Measurements from ENCODE around the gene GRIN3B. TPM values are rescaled to one million over a fixed set of nuclear protein-coding genes. Genes with fewer than 3 reads are reported as not detected.

GRIN3B gene
- total and polyA plus RNA-seq, 10 of the 15 experiments (the other 5 are each of a cell fraction or from before 2014, with no cell fraction given), result 0.15 TPM; not detected in 9

- H3K36me3 ChIP-seq (ENCODE audit: control insufficient read depth in 2 of 2, insufficient read depth in 2 of 2, low read length in 1 of 2), result peaks cover 0 to 1% of the 10 kb centered on the region in 2 experiments; a peak in 1 of 4 replicates
- in situ Hi-C loops (cut with MboI), result no loop called here
- no peak for FAIRE-seq
- H2AFZ ChIP-seq (ENCODE audit: control insufficient read depth, low read depth, low read length), result no peak overlapping the region
- no peak for DNase-seq (ENCODE audit: low read depth, low spot score)
- no peak overlapping the region for H3K4me3 ChIP-seq
- no peak overlapping the region for H3K4me2 ChIP-seq (ENCODE audit: control insufficient read depth, insufficient read depth)
- WGBS (ENCODE audit: insufficient coverage, insufficient replicate concordance, low lambda C conversion rate, missing lambda C conversion rate), result 73% methylated on average over 23 of the region's 23 CpGs
- SMC1A ChIA-PET (ENCODE audit: uncharacterized antibody, unreplicated experiment), result no interaction called here
- RAD21 ChIA-PET (ENCODE audit: unreplicated experiment), result no interaction called here
- CTCF ChIA-PET, result no interaction called here
- no peak for TF ChIP-seq RELB (IDR thresholded peaks at IDR 0.05; ENCODE audit: low read depth)
- no peak for TF ChIP-seq CEBPZ (IDR thresholded peaks at IDR 0.05; ENCODE audit: low read depth, low read length)
- no peak for TF ChIP-seq HDGF (IDR thresholded peaks at IDR 0.05)
- TF ChIP-seq JUNB (IDR thresholded peaks at IDR 0.05), result no peak
- TF ChIP-seq HCFC1 (IDR thresholded peaks at IDR 0.05; ENCODE audit: low read length), result no peak
- TF ChIP-seq RBBP5 (conservative IDR thresholded peaks at IDR 0.05), result no peak
- TF ChIP-seq SRF (IDR thresholded peaks at IDR 0.05; ENCODE audit: low read depth in 2 of 2, low read length in 2 of 2), result no peak
- no peak for TF ChIP-seq E2F4 (IDR thresholded peaks at IDR 0.05; ENCODE audit: low read depth, low read length)
- no peak for TF ChIP-seq FOXM1 (IDR thresholded peaks at IDR 0.05; ENCODE audit: low read depth, low read length)
- TF ChIP-seq SMAD1 (IDR thresholded peaks at IDR 0.05; ENCODE audit: low read depth, partially characterized antibody), result no peak
- TF ChIP-seq ZNF207 (IDR thresholded peaks at IDR 0.05; ENCODE audit: borderline replicate concordance), result no peak
- no peak for TF ChIP-seq KDM1A (IDR thresholded peaks at IDR 0.05; ENCODE audit: borderline replicate concordance)
- TF ChIP-seq CBX3 (IDR thresholded peaks at IDR 0.05; ENCODE audit: borderline replicate concordance, low read depth), result no peak
- no peak for TF ChIP-seq MEF2B (IDR thresholded peaks at IDR 0.05; ENCODE audit: partially characterized antibody, poor library complexity, severe bottlenecking)
- TF ChIP-seq IRF5 (IDR thresholded peaks at IDR 0.05; ENCODE audit: borderline replicate concordance), result no peak
- no peak for TF ChIP-seq BCL11A (IDR thresholded peaks at IDR 0.05; ENCODE audit: low read depth, low read length)
- TF ChIP-seq FOS (IDR thresholded peaks at IDR 0.05; ENCODE audit: borderline replicate concordance, extremely low read depth, insufficient read length), result no peak
- intact Hi-C loops (cut with micrococcal nuclease; ENCODE audit: unreplicated experiment), result no loop called here
- no peaks in the 10 kb centered on the region for H3K27me3 ChIP-seq (replicated peaks in 1 of 2; ENCODE audit: control insufficient read depth in 2 of 2, insufficient read depth in 2 of 2, low read length in 1 of 2)
- no peak for ATAC-seq
- 0 out of 2 replicates have a peak, but pooled peaks cover 3% of the 10 kb centered on the region for H3K79me2 ChIP-seq (ENCODE audit: control insufficient read depth, insufficient read depth, low read length)
- H3K27ac ChIP-seq (ENCODE audit: control insufficient read depth, insufficient read depth), result no peak overlapping the region
- no peaks in the 10 kb centered on the region for H3K9me3 ChIP-seq (replicated peaks; ENCODE audit: control insufficient read depth, insufficient read depth, low read length)
- H3K9ac ChIP-seq (ENCODE audit: control insufficient read depth, insufficient read depth, low read length), result no peak overlapping the region
- no TSS peak for BruUV-seq (replicated peaks)
- no peaks in the 10 kb centered on the region for H4K20me1 ChIP-seq (ENCODE audit: control insufficient read depth, insufficient read depth)
- peaks cover 20% of the 10 kb centered on the region for H3K4me1 ChIP-seq (ENCODE audit: control insufficient read depth, insufficient read depth, low read length)
- POLR2A ChIA-PET, result interaction anchor here (0.5 to 1.0 kb wide), 4 partner anchors 14 to 161 kb away, joined by 3 read pairs; partner anchors contain the start of gene ARHGAP45
Observed at GRCh38 chr19:1042689-1043511, 42.7 kb downstream of the GRIN3B start.

Measured in GM12878 (cell line).